Heart left ventricle (tissue), 16 donors: ENCODE data around the gene HOXB2. TPM values are rescaled to one million over a fixed set of nuclear protein-coding genes. Genes with fewer than 3 reads are reported as not detected.

Source experiments
- ATAC-seq, 4 donors: fragments of 200-7000 bp; cut with Tn5 transposase; one replicate each; pipeline ENCODE4 v1.9.1; 2020 to 2022; ENCODE audit warnings: moderate library complexity in 4 of 4, mild to moderate bottlenecking in 3 of 4, moderate number of reproducible peaks in 1 of 4
- DNase-seq, 5 donors: peaks; one replicate each; pipeline ENCODE4 v3.0.0-alpha.2; 2020
- H3K27ac ChIP-seq, 12 donors: fragments of 200-600 bp; sonication (generic) in 4 of 12; one replicate each; pipeline versions ENCODE4 v1.5.0 to v1.8.0; 2016 to 2022; ENCODE audit warnings: mild to moderate bottlenecking in 2 of 12
- H3K27me3 ChIP-seq, 9 donors: fragments of 200-600 bp; sonication (generic) in 2 of 9; one replicate each; pipeline versions ENCODE4 v1.5.1 to v1.8.0; 2016 to 2022; ENCODE audit warnings: mild to moderate bottlenecking in 3 of 9
- H3K36me3 ChIP-seq, 9 donors: fragments of 200-600 bp; sonication (generic) in 2 of 9; one replicate each; pipeline versions ENCODE4 v1.5.0 to v1.8.0; 2018 to 2022; ENCODE audit warnings: mild to moderate bottlenecking in 2 of 9
- H3K4me1 ChIP-seq, 12 donors: fragments of 200-600 bp; sonication (generic) in 4 of 12; one replicate each; pipeline versions ENCODE4 v1.5.0 to v1.8.0; 2016 to 2022; ENCODE audit warnings: mild to moderate bottlenecking in 3 of 12
- H3K4me3 ChIP-seq, 12 donors: fragments of 200-600 bp; sonication (generic) in 4 of 12; one replicate each; pipeline versions ENCODE4 v1.5.0 to v1.8.0; 2017 to 2022; ENCODE audit warnings: mild to moderate bottlenecking in 9 of 12, moderate library complexity in 4 of 12
- H3K9me3 ChIP-seq, 12 donors: fragments of 200-600 bp; sonication (generic) in 4 of 12; one replicate each; pipeline versions ENCODE4 v1.5.0 to v1.8.0; 2016 to 2022; ENCODE audit warnings: mild to moderate bottlenecking in 1 of 12
- CTCF ChIP-seq, 12 donors: fragments of 200-600 bp; sonication (generic) in 4 of 12; IDR thresholded peaks; one replicate each; pipeline versions ENCODE4 v1.5.0 to v1.8.0; 2018 to 2022; ENCODE audit warnings: antibody characterized with exemption in 12 of 12, mild to moderate bottlenecking in 5 of 12
- POLR2A ChIP-seq, 2 donors: fragments of 450-650 bp; IDR thresholded peaks; one replicate each; pipeline ENCODE4 v1.6.1; 2017; ENCODE audit warnings: antibody characterized with exemption in 2 of 2, mild to moderate bottlenecking in 2 of 2, moderate library complexity in 2 of 2
- WGBS, 4 donors: extraction: QIAGEN DNeasy Blood & Tissue Kit in 2 of 4; methylation state at CpG; one replicate each; pipeline versions ENCODE4 v1.1.5 to v1.1.7; 2013 to 2018; 5-methylcytosine and 5-hydroxymethylcytosine counted together
- intact Hi-C, 10 donors: fragments of 100-400 bp; cut with DNase I; formaldehyde crosslinking; loops; one replicate each; pipeline versions ENCODE4 v1.11.1 to v1.14.2; 2022
- polyA plus RNA-seq, 2 donors: library from polyadenylated mRNA; stranded (reverse); fragments of 200-250 nt; gene quantifications; one replicate each; pipeline ENCODE4 v1.2.3, GENCODE V29; 2013
- total RNA-seq, 9 donors: library from RNA; depleted of rRNA in 2 of 9; stranded (reverse); fragments of >200 nt in 2 of 9; fragmentation: NEBNext Ultra II Directional in 3 of 9; extraction: Animal tissue kit (Norgen Biotek cat#: 25700) in 3 of 9; gene quantifications; one replicate each; pipeline versions ENCODE4 v1.1.0 to v1.2.4, GENCODE V29; 2016 to 2023
- donor health status: ischemic (EF 13 %, LVEDD 7.1; RV severe dilation, severe dysfunction).
- donor health status: healthy with polysubstance abuse.
- donor health status: DM: no; HTN: yes; CAD: no.
- donor health status: DM: no; HTN: no; CAD: no.
- donor health status: ischemic (EF 25% LVEDD 6.9; RV normal size, moderate dysfunction).
- donor health status: ischemic (EF 25% LVEDD 5.7; RV mildly dilated, moderate dysfunction).
- donor health status: healthy.
- donor health status: DM: yes; HTN: yes; CAD: no.
- donor health status: ischemic (EF 35%, LVEDD 5.7; RV mildly dilated, moderate dysfunction).
- donor health status: nonischemic (EF 11% LVEDD 7.7; RV severe dilation, severe dysfunction).
- donor health status: DM: yes; HTN: yes; CAD: no.
- donor health status: PGD.
- donor health status: ischemic (EF 29% LVEDD 5.4; RV normal size, mild dysfunction).
- donor health status: nonischemic (EF 23%, LVEDD 6.1; RV moderate dilation, normal function).

HOXB2 gene
- total and polyA plus RNA-seq, 11 donors, result 0.81 to 6.9 (median 3.0) TPM

- 56 to 81% (median 65%) methylated on average over 1 of the region's 1 CpG for WGBS, 4 donors
- H3K27me3 ChIP-seq, result peaks cover 0 to 88% (median 33%) of the 10 kb centered on the region in 9 donors
- no peak for DNase-seq
- no peaks in the 10 kb centered on the region for H3K9me3 ChIP-seq
- H3K4me1 ChIP-seq, result no peaks in the 10 kb centered on the region
- no peak overlapping the region for H3K4me3 ChIP-seq
- no peak for ATAC-seq
- TF ChIP-seq POLR2A (IDR thresholded peaks at IDR 0.05) (no peak), CTCF (IDR thresholded peaks at IDR 0.05) (no peak)
- no peak overlapping the region for H3K27ac ChIP-seq
- H3K36me3 ChIP-seq, result no peaks in the 10 kb centered on the region
- intact Hi-C loops, result no loop called here
Observed at GRCh38 chr17:48520631-48521079, 24.3 kb downstream of the HOXB2 start.

DNA sequence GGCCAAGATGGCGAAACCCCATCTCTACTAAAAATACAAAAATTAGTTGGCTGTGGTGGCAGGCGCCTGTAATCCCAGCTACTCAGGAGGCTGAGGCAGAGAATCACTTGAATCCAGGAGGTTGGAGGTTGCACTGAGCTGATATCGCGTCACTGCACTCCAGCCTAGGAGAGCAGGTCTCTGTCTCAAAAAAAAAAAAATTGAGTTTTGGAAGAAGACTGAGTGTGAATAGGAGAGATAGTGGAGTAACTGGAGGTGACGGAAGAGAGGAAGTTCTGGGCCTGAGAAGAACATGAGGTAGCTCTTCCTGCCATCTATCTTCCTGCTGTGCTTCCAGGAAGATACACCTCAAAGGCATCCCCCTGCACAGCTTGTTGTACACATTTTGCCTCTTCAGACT is 25.5 kb downstream of the HOXB2 start:
- Histone ChIP-seq H3K4me1 (no peaks in the 10 kb centered on the region), H3K9me3 (no peaks in the 10 kb centered on the region), H3K4me3 (no peak overlapping the region), H3K27me3 (peaks cover 0 to 87% (median 28%) of the 10 kb centered on the region in 9 donors), H3K27ac (no peak overlapping the region), H3K36me3 (no peaks in the 10 kb centered on the region)
- no peak for DNase-seq
- intact Hi-C loops, result no loop called here
- WGBS, 4 donors, result 75 to 88% (median 75%) methylated on average over 5 of the region's 5 CpGs
- no peak for ATAC-seq
- no peak for TF ChIP-seq CTCF (IDR thresholded peaks at IDR 0.05)
- TF ChIP-seq POLR2A (IDR thresholded peaks at IDR 0.05), result no peak

DNA sequence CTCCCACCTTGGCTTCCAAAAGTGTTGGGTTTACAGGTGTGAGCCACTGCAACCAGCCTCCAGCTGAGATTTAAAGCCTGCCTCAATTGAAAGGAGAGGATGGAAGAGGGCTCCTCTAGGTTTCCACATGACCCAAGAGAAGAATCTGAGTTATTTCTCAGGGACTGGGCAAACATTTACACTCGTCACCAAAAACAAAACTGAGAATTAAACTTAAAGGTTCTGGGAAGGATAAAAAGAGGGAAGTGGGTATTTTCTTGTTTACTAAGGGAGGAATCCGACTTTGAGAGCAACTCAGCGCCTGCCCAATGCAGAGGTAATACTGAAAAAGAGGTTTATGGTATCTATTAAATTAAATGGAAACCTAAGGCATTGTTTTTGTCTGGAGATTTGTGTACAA is 27.4 kb downstream of the HOXB2 start:
- ATAC-seq (no peak), DNase-seq (no peak)
- H3K4me3 ChIP-seq, result no peak overlapping the region
- no peaks in the 10 kb centered on the region for H3K36me3 ChIP-seq
- H3K27ac ChIP-seq, result no peak overlapping the region
- no peaks in the 10 kb centered on the region for H3K9me3 ChIP-seq
- H3K4me1 ChIP-seq, result peaks cover 0 to 3% (median 0%) of the 10 kb centered on the region in 12 donors
- intact Hi-C loops, result no loop called here
- H3K27me3 ChIP-seq, result peaks cover 0 to 92% (median 34%) of the 10 kb centered on the region in 9 donors
- TF ChIP-seq POLR2A (IDR thresholded peaks at IDR 0.05), result no peak
- TF ChIP-seq CTCF (IDR thresholded peaks at IDR 0.05), result no peak
- WGBS, 4 donors, result 38 to 49% (median 44%) methylated on average over 3 of the region's 3 CpGs

DNA sequence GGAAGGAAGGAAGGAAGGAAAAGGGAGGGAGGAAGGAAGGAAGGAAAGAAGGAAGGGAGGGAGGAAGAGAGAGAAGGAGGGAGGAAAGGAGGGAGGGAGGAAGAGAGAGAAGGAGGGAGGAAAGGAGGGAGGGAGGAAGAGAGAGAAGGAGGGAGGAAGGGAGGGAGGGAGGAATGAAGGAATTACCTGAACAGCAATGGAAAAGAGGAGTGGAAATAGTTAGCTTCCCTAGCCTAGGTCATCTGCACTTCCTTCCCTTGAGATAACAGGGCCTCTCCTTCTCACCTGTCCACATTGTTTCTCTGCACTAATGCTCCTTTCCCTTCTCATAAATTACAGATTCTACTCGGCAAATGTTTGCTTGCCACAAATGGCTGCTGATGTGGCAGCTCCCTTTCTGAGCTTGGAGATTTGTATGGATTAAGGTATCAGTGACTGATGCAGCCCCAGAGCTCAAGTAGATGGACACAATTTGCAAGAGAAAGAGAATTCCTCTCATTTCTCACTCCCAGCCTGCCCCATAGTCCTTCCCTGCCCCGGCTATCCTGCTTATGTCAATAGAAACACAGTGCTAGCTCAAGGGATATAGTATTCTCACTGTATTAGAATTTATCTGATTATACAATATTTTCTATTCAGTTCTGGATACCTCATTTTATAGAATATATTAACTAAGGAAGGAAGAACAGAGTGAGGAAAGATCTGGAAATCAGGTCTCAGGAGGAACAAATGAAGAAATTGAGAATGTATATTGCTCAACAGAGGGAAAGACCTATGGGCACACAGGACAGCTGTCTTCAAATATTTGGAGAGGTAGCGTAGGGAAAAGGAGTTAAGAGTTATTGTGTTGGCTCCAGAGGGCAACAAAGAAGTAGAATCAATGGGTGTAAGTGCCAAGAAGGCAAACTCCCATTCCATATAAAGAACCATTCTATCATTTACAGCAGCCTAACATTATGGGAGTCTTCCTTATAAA is 28.7 kb downstream of the HOXB2 start:
- Histone ChIP-seq H3K27ac (no peak overlapping the region), H3K27me3 (peaks cover 0 to 93% (median 39%) of the 10 kb centered on the region in 9 donors), H3K36me3 (no peaks in the 10 kb centered on the region), H3K4me1 (peaks cover 0 to 3% (median 0%) of the 10 kb centered on the region in 12 donors), H3K4me3 (no peak overlapping the region), H3K9me3 (no peaks in the 10 kb centered on the region)
- ATAC-seq, result no peak
- no peak for DNase-seq
- WGBS, 4 donors, result 60 to 71% (median 66%) methylated on average over 3 of the region's 3 CpGs
- intact Hi-C loops, result no loop called here
- no peak for TF ChIP-seq CTCF (IDR thresholded peaks at IDR 0.05)
- no peak for TF ChIP-seq POLR2A (IDR thresholded peaks at IDR 0.05)
